Kidney (tissue), 14 donors: ENCODE results near the gene DEPDC1B. TPM values are rescaled to one million over a fixed set of nuclear protein-coding genes. Genes with fewer than 3 reads are reported as not detected.

ENCODE experiments used
- DNase-seq, 5 donors: peaks; one replicate each; pipeline ENCODE4 v3.0.0-alpha.2; 2013 to 2020
- FAIRE-seq: peaks from 2 replicates; lab custom pipeline; 2012; peaks lifted over from hg19 to GRCh38; lab: Jason Lieb, UNC
- H3K27ac ChIP-seq, 2 donors: one replicate each; pipeline ENCODE4 v1.7.0; 2013; ENCODE audit warnings: low read depth in 2 of 2, low read length in 2 of 2, inconsistent platforms in 1 of 2
- H3K27me3 ChIP-seq: one replicate; pipeline ENCODE4 v1.7.1; 2013; ENCODE audit warnings: low read length, inconsistent platforms; ENCODE audit not compliant: control insufficient read depth, insufficient read depth
- H3K36me3 ChIP-seq, 3 donors: one replicate each; pipeline versions ENCODE4 v1.7.0 to v1.7.1; 2013; ENCODE audit warnings: low read length in 3 of 3, control low read depth in 1 of 3, inconsistent platforms in 1 of 3; ENCODE audit not compliant: insufficient read depth in 3 of 3, control insufficient read depth in 2 of 3
- H3K4me1 ChIP-seq, 3 donors: one replicate each; pipeline versions ENCODE4 v1.7.0 to v1.7.1; 2013; ENCODE audit warnings: low read length in 3 of 3, inconsistent platforms in 1 of 3, low read depth in 1 of 3; ENCODE audit not compliant: control insufficient read depth in 2 of 3, insufficient read depth in 2 of 3
- H3K4me3 ChIP-seq, 3 donors: one replicate each; pipeline versions ENCODE4 v1.7.0 to v1.8.1; 2013; ENCODE audit warnings: low read length in 3 of 3, control low read depth in 1 of 3, inconsistent platforms in 1 of 3
- H3K9ac ChIP-seq, 3 donors: one replicate each; pipeline versions ENCODE4 v1.7.0 to v1.7.1; 2013; ENCODE audit warnings: low read length in 3 of 3, control low read depth in 1 of 3, inconsistent platforms in 1 of 3
- H3K9me3 ChIP-seq, 3 donors: one replicate each; pipeline versions ENCODE4 v1.7.0 to v1.7.1; 2013; ENCODE audit warnings: low read length in 3 of 3, control low read depth in 1 of 3, inconsistent platforms in 1 of 3; ENCODE audit not compliant: control insufficient read depth in 2 of 3, insufficient read depth in 1 of 3
- CTCF ChIP-seq: IDR thresholded peaks from 3 replicates; pipeline ENCODE4 v1.5.1; 2012; ENCODE audit warnings: mild to moderate bottlenecking, moderate library complexity, borderline replicate concordance; ENCODE audit not compliant: insufficient read depth; ENCODE audit errors: extremely low read depth
- intact Hi-C: fragments of 100-400 bp; cut with DNase I; formaldehyde crosslinking; loops from one replicate; pipeline ENCODE4 v1.11.1; 2022
- polyA plus RNA-seq: library from polyadenylated mRNA; stranded (reverse); fragments of 350-450 nt; fragmentation: Illumina TruSeq; extraction: RNeasy Lipid Tissue Mini Kit (QIAGEN cat#74804); gene quantifications from one replicate; pipeline ENCODE4 v1.2.3, GENCODE V29; 2014; ENCODE audit warnings: low read depth, low replicate concordance; ENCODE audit not compliant: insufficient read depth
- total RNA-seq: library from RNA; stranded (reverse); fragmentation: NEBNext Ultra II Directional; extraction: Animal tissue kit (Norgen Biotek cat#: 25700); gene quantifications from one replicate; pipeline ENCODE4 v1.2.1, GENCODE V29; 2021
- donor health status: control.
- donor health status: control.
- donor health status: control.
- donor health status: control.
- donor health status: control.
- donor health status: DM: yes; HTN: yes; CAD: no.
- donor health status: Normal renal cell carcinoma (clear cell type).

DEPDC1B gene
- total and polyA plus RNA-seq, 2 donors from 2014 or later: 0.50 to 5.2 TPM

- FAIRE-seq: no peak
- Histone ChIP-seq H3K4me1 (no peaks in the 10 kb centered on the region), H3K4me3 (no peak overlapping the region), H3K9ac (no peak overlapping the region), H3K27me3 (no peaks in the 10 kb centered on the region), H3K27ac (no peak overlapping the region), H3K9me3 (no peaks in the 10 kb centered on the region), H3K36me3 (no peaks in the 10 kb centered on the region)
- intact Hi-C loops: no loop called here
- TF ChIP-seq CTCF: no peak
- no peak for DNase-seq
Observed at GRCh38 chr5:60611099-60611740, 88.7 kb downstream of the DEPDC1B start.

- no peak for FAIRE-seq
- DNase-seq: no peak
- intact Hi-C loops: no loop called here
- TF ChIP-seq CTCF: no peak
- no peaks in the 10 kb centered on the region for H3K9me3 ChIP-seq
- H3K27ac ChIP-seq: no peak overlapping the region
- no peak overlapping the region for H3K4me3 ChIP-seq
- no peaks in the 10 kb centered on the region for H3K4me1 ChIP-seq
- H3K27me3 ChIP-seq: no peaks in the 10 kb centered on the region
- no peak overlapping the region for H3K9ac ChIP-seq
- H3K36me3 ChIP-seq: no peaks in the 10 kb centered on the region
Observed at GRCh38 chr5:60604771-60605170, 95.2 kb downstream of the DEPDC1B start.

- Histone ChIP-seq H3K9ac (no peak overlapping the region), H3K4me3 (no peak overlapping the region), H3K4me1 (no peaks in the 10 kb centered on the region), H3K27me3 (no peaks in the 10 kb centered on the region), H3K27ac (no peak overlapping the region), H3K9me3 (no peaks in the 10 kb centered on the region), H3K36me3 (no peaks in the 10 kb centered on the region)
- no peak for FAIRE-seq
- intact Hi-C loops: no loop called here
- DNase-seq: no peak
- TF ChIP-seq CTCF: no peak
Observed at GRCh38 chr5:60598424-60598823, 101.5 kb downstream of the DEPDC1B start.
